Stimulated activated CD4-positive, alpha-beta T cell treated with anti-CD3 and anti-CD28 coated beads, Interleukin-15, amount 100 ng/mL, for 24 hours (primary cell): Measurements from ENCODE around the gene RPS6KA4.
A peak's percentile ranks its signal among the peaks of the same experiment; 100 is the strongest.

Experiments used
- DNase-seq: peaks from one replicate; pipeline ENCODE4 v3.0.0-alpha.2; 2020

The RPS6KA4 gene

GRCh38 chr11:64327993-64328392 lies 31.0 kb upstream of the RPS6KA4 start:
- DNase-seq = no peak

- DNase-seq = no peak
Observed at GRCh38 chr11:64330888-64331287, 28.1 kb upstream of the RPS6KA4 start.

GRCh38 chr11:64331569-64332371 lies 27.2 kb upstream of the RPS6KA4 start:
- DNase-seq = peak; percentile 87

GRCh38 chr11:64333556-64333955 lies 25.4 kb upstream of the RPS6KA4 start:
- no peak for DNase-seq

GRCh38 chr11:64334764-64335735 lies 23.9 kb upstream of the RPS6KA4 start:
- DNase-seq = peak; percentile 62

DNA sequence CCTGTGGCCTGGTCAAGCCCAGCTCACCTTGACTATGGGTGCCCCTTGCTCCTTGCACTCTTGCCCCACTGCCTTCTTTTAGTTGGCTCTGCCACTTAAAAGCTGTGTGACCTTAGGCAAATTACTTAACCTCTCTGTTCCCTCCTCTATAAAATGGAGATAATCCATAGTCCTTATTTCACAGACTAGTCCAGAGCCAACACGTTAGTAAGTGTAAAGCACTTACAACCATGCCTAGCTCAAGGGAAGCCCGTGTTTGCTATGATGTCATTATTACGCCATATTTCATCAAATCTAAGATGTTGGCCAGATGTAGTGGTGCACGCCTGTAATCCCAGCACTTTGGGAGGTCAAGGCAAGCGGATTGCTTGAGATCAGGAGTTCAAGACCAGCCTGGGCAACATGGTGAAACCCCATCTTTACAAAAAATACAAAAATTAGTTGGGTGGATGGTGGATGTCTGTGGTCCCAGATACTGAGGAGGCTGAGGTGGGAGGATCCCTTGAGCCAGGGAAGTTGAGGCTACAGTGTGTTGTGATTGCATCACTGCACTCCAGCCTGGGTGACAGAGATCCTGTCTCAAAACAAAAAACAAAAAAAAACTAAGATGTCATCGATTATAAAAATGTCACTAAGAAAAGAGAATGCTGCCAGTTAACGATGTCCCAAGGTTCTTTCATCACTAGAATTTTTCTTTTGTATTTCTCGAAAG lies 21.3 kb upstream of the RPS6KA4 start:
- DNase-seq = no peak

- DNase-seq = no peak
Observed at GRCh38 chr11:64338716-64339115, 20.2 kb upstream of the RPS6KA4 start.

DNA sequence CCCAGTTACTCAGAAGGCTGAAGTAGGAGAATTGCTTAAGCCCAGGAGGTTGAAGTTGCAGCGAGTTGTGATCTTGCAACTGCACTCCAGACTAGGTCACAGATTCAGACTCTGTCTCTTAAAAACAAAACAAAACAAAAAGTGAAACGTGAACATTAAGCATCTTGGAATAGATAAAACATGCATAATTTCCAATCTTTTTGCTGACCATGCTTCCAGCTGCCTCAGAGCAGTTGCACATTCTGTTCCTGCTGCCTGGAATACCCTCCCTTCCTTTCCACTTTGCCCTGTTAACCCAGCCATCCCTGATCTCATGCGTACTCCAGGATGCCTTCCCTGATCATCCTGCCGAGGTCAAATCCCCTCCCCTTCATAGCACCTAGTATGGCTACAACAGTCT lies 19.7 kb upstream of the RPS6KA4 start:
- DNase-seq = no peak

DNA sequence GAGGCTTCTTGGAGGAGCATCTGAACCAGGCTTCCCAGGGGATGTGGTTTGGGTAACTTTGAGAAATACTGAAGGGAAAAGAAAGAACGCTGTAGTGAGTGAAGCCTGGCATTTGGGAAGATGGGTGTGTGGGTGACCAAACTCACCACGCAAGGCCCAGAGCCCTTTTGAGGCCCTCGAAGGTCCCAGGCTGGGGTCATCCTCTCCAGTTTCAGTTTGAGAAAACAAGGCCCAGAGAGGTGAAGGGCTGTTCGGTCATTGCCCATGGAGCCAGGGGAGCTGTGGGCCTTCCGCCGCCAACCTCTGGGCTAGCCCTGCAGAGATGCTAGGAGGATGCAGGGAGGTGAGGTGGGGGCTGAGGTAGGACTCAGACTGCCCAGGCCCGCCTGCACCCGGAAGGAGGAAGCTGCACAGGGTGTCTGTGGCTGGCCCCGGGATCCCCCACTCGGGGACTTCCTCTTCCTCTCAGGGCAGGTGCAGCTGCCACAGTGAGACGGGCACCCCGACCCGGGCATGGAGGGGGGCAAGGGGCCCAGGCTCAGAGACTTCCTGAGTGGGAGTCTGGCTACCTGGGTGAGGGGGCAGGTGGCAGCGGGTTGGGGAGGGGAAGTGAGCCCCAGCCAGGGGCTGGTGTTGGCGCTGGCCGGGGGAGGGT lies 19.1 kb upstream of the RPS6KA4 start, which contains the start of gene CCDC88B:
Gene CCDC88B (plus strand): TSS at position 451 of the 655 bp plus-strand sequence. CDS start 63 bp downstream, at position 514.
- DNase-seq = peak; percentile 90

DNA sequence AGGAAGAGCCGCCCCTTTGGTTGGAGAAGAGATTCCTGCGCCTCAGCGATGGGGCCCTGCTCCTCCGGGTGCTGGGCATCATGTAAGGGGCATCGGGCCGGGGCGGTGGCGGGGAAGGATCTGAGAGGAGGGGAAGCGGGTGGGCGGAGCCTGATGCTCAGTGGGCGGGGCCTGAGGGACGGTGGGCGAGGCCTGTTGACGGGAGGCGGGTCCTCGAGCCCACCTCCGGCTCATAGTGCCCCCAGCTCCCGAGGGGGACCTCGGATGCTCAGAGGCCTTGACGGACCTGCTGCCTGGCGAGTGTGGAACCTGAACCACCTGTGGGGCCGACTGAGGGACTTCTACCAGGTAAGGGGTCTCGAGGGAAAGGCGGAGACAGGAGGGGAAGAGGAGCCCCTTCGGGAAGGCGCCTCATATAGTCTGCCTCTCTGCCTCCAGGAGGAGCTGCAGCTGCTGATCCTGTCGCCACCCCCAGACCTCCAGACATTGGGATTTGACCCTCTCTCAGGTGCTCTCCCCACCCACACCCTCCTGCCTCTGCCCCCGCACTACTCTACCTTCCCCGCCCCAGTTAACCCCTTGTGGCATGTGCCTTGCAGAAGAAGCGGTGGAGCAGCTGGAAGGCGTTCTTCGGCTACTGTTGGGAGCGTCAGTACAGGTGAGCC lies 18.2 kb upstream of the RPS6KA4 start:
- DNase-seq = peak; percentile 84

DNA sequence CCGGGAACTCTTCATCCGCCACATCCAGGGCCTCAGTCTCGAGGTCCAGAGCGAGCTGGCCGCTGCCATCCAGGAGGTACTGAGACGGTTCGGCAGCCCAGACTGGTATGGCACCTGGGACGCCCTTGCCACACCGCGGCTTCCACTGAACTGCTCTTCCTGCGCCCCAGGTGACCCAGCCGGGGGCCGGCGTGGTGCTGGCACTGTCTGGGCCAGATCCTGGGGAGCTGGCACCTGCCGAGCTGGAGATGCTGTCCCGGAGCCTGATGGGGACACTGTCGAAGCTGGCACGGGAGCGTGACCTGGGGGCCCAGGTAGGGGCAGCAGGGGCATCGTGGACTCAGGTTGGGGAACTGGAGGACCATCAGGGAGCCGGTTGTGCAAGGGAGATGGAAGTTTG lies 17.5 kb upstream of the RPS6KA4 start:
- DNase-seq = no peak

GRCh38 chr11:64341851-64342791 lies 16.8 kb upstream of the RPS6KA4 start:
- peak; percentile 92 for DNase-seq

DNA sequence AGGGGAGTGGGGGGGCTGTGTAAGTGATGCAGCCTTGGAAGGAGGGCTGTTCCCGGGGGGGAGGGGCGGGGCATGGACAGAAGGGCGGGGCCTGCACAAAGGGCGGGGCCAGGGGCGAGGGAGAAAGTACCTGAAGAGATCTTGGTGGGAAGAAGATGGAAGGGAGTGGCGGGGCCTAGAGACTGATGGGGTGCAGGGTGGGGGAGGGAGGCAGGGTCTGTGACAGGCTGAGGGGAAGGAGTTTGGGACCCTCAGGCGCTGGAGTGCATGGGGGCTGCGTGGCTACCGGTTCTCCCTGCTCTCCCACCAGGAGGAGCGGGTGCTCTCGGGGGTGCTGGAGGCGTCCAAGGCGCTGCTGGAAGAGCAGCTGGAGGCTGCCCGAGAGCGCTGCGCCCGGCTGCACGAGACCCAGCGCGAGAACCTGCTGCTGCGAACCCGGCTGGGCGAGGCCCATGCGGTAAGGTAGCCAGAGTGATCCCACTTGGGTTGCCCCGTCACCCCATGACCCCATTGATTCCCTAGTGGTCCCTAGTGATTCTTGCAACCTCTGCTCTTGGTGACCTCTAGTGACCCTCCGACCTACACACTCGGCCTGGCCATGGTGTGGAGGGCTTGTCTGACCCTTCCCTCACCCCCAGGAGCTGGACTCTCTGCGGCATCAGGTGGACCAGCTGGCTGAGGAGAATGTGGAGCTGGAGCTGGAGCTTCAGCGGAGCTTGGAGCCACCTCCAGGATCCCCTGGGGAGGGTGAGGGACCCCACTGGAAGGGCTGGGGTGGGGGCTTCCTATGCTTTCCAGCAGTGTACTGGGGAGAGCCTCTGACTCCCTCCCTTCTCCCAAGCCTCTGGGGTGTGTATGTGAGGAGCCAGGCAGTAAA lies 15.9 kb upstream of the RPS6KA4 start:
- no peak for DNase-seq

DNA sequence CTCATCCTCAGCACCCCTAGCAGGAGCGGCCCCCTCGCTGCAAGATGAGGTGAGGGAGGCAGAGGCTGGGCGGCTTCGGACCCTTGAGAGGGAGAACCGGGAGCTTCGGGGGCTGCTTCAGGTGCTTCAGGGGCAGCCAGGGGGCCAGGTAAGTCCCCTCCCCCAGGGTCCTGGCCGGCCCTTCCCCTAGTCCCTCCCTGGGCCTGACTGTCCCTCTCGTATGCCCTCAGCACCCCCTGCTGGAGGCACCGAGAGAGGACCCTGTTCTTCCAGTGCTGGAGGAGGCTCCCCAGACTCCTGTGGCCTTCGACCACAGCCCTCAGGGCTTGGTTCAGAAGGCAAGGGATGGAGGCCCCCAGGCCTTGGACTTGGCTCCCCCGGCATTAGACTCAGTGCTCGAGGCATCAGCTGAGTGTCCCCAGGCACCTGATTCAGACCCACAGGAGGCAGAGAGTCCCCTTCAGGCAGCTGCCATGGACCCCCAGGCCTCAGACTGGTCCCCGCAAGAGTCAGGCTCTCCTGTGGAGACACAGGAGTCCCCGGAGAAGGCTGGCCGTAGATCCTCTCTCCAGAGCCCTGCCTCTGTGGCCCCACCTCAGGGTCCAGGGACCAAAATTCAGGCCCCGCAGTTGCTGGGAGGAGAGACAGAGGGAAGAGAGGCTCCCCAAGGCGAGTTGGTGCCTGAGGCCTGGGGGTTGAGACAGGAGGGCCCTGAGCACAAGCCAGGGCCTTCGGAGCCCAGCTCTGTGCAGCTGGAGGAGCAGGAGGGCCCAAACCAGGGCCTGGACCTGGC lies 15.0 kb upstream of the RPS6KA4 start:
- DNase-seq = no peak

DNA sequence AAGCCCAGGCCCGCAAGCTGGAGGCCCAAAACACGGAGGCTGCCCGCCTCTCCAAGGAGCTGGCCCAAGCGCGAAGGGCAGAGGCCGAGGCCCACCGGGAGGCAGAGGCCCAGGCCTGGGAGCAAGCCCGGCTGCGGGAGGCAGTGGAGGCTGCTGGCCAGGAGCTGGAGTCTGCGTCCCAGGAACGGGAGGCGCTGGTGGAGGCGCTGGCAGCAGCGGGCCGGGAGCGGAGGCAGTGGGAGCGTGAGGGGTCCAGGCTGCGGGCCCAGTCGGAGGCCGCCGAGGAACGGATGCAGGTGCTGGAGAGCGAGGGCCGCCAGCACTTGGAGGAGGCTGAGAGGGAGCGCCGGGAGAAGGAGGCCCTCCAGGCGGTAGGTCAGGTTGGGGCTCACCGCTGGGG lies 14.2 kb upstream of the RPS6KA4 start:
- no peak for DNase-seq

- DNase-seq = no peak
Observed at GRCh38 chr11:64347193-64347867, 11.6 kb upstream of the RPS6KA4 start.

GRCh38 chr11:64348383-64349024 lies 10.5 kb upstream of the RPS6KA4 start:
- DNase-seq = no peak

DNA sequence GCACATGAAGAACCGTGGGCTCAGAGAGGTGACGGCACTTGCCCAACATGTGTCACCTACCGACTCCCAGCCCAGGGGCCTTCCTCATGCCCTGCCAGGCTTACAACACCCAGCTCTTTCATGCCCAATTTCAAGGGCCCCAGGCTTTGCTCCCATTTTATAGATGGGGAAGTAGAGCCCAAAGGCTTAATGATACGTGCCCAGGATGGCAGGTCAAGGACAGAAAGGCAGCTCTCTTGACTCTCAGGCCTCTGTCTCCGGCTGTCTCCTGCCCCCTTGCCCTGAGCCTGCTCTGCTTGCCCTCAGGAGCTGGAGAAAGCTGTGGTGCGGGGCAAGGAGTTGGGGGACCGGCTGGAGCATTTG lies 10.0 kb upstream of the RPS6KA4 start:
- no peak for DNase-seq
